Liver (tissue), 3 donors: ENCODE results near the gene EFHD2.

Source experiments
- GABPA ChIP-seq, 2 donors: IDR thresholded peaks in 1 of 2; conservative IDR thresholded peaks in 1 of 2; 2 replicates each; pipeline ENCODE4 v1.6.1; 2016; ENCODE audit warnings: antibody characterized with exemption in 2 of 2, mild to moderate bottlenecking in 1 of 2, moderate library complexity in 1 of 2
- RAD21 ChIP-seq, 2 donors: IDR thresholded peaks; 2 replicates each; pipeline ENCODE4 v1.6.1; 2016; ENCODE audit warnings: antibody characterized with exemption in 2 of 2, mild to moderate bottlenecking in 2 of 2
- SP1 ChIP-seq: IDR thresholded peaks from 2 replicates; pipeline ENCODE4 v1.6.1; 2018; ENCODE audit warnings: antibody characterized with exemption, mild to moderate bottlenecking
- TAF1 ChIP-seq: conservative IDR thresholded peaks from 2 replicates; pipeline ENCODE4 v1.6.1; 2016; ENCODE audit warnings: antibody characterized with exemption, mild to moderate bottlenecking
- TF ChIP-seq, protein P1 (sequence below): fragments of 150-350 bp; IDR thresholded peaks from 2 replicates; pipeline ENCODE4 v1.5.1; 2017; ENCODE audit warnings: improper control_type of control experiment, low read depth, low read length; ENCODE audit not compliant: missing input control
- TF ChIP-seq, protein P2 (sequence below): IDR thresholded peaks from 2 replicates; pipeline ENCODE4 v1.6.1; 2016; ENCODE audit warnings: antibody characterized with exemption
- donor health status: healthy.
- donor health status: healthy.

DNA sequence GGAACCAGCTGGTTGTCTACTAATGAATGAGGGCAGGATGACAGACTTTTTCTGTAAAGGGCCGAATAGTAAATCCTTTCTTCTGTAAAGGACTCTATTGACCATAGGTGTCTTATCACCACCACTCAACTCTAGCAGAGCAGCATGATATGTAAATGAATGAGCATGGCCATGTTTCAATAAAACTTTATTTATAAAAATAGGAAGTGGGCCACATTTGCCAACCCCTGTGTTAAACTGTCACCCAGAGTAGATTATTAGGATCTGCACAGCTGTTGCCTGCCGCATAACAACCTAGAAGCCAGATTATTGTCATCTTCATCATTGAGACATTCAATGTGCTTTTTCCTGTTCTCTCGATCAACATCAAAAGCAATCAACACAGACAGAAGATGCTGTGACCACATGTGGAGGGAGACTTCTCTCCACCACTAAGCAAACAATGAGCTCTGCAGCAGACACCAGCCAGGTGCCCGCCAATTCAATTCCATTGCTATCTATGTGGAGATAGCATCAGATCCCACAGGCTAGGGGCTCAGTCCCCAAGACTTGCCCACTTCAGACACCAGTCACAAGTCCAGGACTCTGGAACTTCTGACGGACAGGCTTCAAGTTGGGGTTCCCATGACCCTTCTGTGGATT lies 6.8 kb upstream of the EFHD2 start:
- TF ChIP-seq, protein P1, sequence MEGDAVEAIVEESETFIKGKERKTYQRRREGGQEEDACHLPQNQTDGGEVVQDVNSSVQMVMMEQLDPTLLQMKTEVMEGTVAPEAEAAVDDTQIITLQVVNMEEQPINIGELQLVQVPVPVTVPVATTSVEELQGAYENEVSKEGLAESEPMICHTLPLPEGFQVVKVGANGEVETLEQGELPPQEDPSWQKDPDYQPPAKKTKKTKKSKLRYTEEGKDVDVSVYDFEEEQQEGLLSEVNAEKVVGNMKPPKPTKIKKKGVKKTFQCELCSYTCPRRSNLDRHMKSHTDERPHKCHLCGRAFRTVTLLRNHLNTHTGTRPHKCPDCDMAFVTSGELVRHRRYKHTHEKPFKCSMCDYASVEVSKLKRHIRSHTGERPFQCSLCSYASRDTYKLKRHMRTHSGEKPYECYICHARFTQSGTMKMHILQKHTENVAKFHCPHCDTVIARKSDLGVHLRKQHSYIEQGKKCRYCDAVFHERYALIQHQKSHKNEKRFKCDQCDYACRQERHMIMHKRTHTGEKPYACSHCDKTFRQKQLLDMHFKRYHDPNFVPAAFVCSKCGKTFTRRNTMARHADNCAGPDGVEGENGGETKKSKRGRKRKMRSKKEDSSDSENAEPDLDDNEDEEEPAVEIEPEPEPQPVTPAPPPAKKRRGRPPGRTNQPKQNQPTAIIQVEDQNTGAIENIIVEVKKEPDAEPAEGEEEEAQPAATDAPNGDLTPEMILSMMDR = no peak
- TF ChIP-seq SP1 (no peak), TAF1 (no peak), GABPA (IDR thresholded peaks at IDR 0.05 in 1 of 2, conservative IDR thresholded peaks at IDR 0.05 in 1 of 2) (no peak), RAD21 (IDR thresholded peaks at IDR 0.05) (no peak)
- TF ChIP-seq, protein P2, sequence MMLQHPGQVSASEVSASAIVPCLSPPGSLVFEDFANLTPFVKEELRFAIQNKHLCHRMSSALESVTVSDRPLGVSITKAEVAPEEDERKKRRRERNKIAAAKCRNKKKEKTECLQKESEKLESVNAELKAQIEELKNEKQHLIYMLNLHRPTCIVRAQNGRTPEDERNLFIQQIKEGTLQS = no peak
